ENCODE data around the gene SAMSN1. TPM values are rescaled to one million over a fixed set of nuclear protein-coding genes. Genes with fewer than 3 reads are reported as not detected.
"Not testable (repeated sequence)": the region's sequence is repeated elsewhere in the genome, so short reads cannot be mapped to it uniquely, and the experiment has no call there.

The SAMSN1 gene
- total and polyA plus RNA-seq, 2 of the 8 experiments (the other 6 are each of a cell fraction or from before 2014, with no cell fraction given) = 0.50 to 3.0 TPM

DNA sequence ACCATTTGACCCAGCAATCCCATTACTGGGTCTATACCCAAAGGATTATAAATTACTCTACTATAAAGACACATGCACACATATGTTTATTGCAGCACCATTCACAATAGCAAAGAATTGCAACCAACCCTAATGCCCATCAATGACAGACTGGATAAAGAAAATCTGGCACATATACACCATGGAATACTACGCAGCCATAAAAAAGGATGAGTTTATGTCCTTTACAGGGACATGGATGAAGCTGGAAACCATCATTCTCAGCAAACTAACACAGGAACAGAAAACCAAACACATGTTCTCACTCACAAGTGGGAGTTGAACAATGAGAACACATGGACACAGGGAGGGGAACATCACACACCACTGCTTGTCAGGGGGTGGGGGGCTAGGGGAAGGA, 51.9 kb downstream of the SAMSN1 start:
- H3K79me1 ChIP-seq (ENCODE audit: low read depth, low read length); H3K23me2 ChIP-seq (ENCODE audit: low read depth, low read length); H4K5ac ChIP-seq (ENCODE audit: insufficient read length, low read depth, low read length); DNase-seq (ENCODE audit: low read depth in 1 of 2, low spot score in 2 of 2); H3K9ac ChIP-seq (replicated peaks in 1 of 4; ENCODE audit: extremely low read depth in 1 of 4, low read depth in 3 of 4, low read length in 3 of 4); H3K27ac ChIP-seq (ENCODE audit: low read depth, low read length); H3K23ac ChIP-seq (ENCODE audit: insufficient read length); H2AFZ ChIP-seq (ENCODE audit: low read length); H3K14ac ChIP-seq (ENCODE audit: insufficient read length); H2AK5ac ChIP-seq (ENCODE audit: low read depth, low read length); H2BK15ac ChIP-seq (ENCODE audit: low read length); H3K4me3 ChIP-seq (ENCODE audit: extremely low read depth in 1 of 4, insufficient read depth in 2 of 4, low read depth in 3 of 4, low read length in 4 of 4); H3K56ac ChIP-seq (replicated peaks; ENCODE audit: insufficient read length, low read depth, low read length); H2BK5ac ChIP-seq (ENCODE audit: low read depth, low read length); H3K36me3 ChIP-seq (ENCODE audit: control insufficient read depth in 2 of 4, insufficient read depth in 4 of 4, low read length in 3 of 4); CTCF ChIA-PET (ENCODE audit: partially characterized antibody); H4K91ac ChIP-seq (replicated peaks; ENCODE audit: insufficient read length, low read length); H3K4me2 ChIP-seq (ENCODE audit: insufficient read depth in 1 of 2, low read depth in 2 of 2, low read length in 2 of 2); H4K20me1 ChIP-seq (replicated peaks in 1 of 2; ENCODE audit: control insufficient read depth in 1 of 2, insufficient read depth in 2 of 2, low read length in 2 of 2); H3K9me3 ChIP-seq (ENCODE audit: insufficient read depth in 2 of 2, low read depth in 1 of 2, low read length in 1 of 2); H3K4ac ChIP-seq (replicated peaks; ENCODE audit: insufficient read length, low read depth, low read length); POLR2A ChIA-PET (ENCODE audit: partially characterized antibody); H2BK20ac ChIP-seq (ENCODE audit: low read length); H4K8ac ChIP-seq (ENCODE audit: extremely low read depth, insufficient read depth, low read length); H3K18ac ChIP-seq (ENCODE audit: extremely low read depth, low read length); H3K4me1 ChIP-seq (replicated peaks in 1 of 4; ENCODE audit: control insufficient read depth in 3 of 4, insufficient read depth in 4 of 4, low read length in 3 of 4); FAIRE-seq; H2BK120ac ChIP-seq (replicated peaks; ENCODE audit: low read depth, low read length); H2BK12ac ChIP-seq (ENCODE audit: low read depth, low read length); H3K27me3 ChIP-seq (replicated peaks in 1 of 4; ENCODE audit: control insufficient read depth in 3 of 4, extremely low read depth in 1 of 4, insufficient read depth in 3 of 4, low read length in 3 of 4); H3K79me2 ChIP-seq (ENCODE audit: control insufficient read depth in 1 of 2, insufficient read depth in 2 of 2, low read length in 2 of 2): not testable (repeated sequence)
- 86% methylated on average over 1 of the region's 1 CpG; no CpG with 5 or more reads in 1 of the 2 experiments for WGBS, 2 experiments (ENCODE audit: extremely low coverage in 1 of 2, insufficient coverage in 1 of 2, insufficient read length in 1 of 2, insufficient replicate concordance in 2 of 2, low coverage in 1 of 2, low lambda C conversion rate in 2 of 2, missing lambda C conversion rate in 1 of 2)

Measured in H1 (cell line).